Duodenal mucosa (tissue), 2 donors: ENCODE results near the gene ZBTB16.
A peak's percentile ranks its signal among the peaks of the same experiment; 100 is the strongest.

Source experiments
- H3K27ac ChIP-seq: one replicate; pipeline ENCODE4 v1.7.0; 2013; ENCODE audit warnings: low read depth, low read length
- H3K27me3 ChIP-seq, 2 donors: one replicate each; pipeline ENCODE4 v1.7.0; 2013; ENCODE audit warnings: low read length in 2 of 2, control low read depth in 1 of 2; ENCODE audit not compliant: insufficient read depth in 2 of 2, control insufficient read depth in 1 of 2
- H3K36me3 ChIP-seq, 2 donors: one replicate each; pipeline ENCODE4 v1.7.0; 2013; ENCODE audit warnings: low read length in 2 of 2, control low read depth in 1 of 2; ENCODE audit not compliant: insufficient read depth in 2 of 2, control insufficient read depth in 1 of 2
- H3K4me1 ChIP-seq, 2 donors: one replicate each; pipeline ENCODE4 v1.7.0; 2013; ENCODE audit warnings: low read length in 2 of 2, control low read depth in 1 of 2; ENCODE audit not compliant: insufficient read depth in 2 of 2, control insufficient read depth in 1 of 2
- H3K4me3 ChIP-seq, 2 donors: one replicate each; pipeline ENCODE4 v1.7.0; 2013; ENCODE audit warnings: low read length in 2 of 2, low read depth in 1 of 2
- H3K9ac ChIP-seq, 2 donors: one replicate each; pipeline ENCODE4 v1.7.0; 2013; ENCODE audit warnings: low read length in 2 of 2, low read depth in 1 of 2
- H3K9me3 ChIP-seq, 2 donors: one replicate each; pipeline ENCODE4 v1.7.0; 2013; ENCODE audit warnings: low read length in 2 of 2, control low read depth in 1 of 2; ENCODE audit not compliant: control insufficient read depth in 1 of 2

ZBTB16 gene

DNA sequence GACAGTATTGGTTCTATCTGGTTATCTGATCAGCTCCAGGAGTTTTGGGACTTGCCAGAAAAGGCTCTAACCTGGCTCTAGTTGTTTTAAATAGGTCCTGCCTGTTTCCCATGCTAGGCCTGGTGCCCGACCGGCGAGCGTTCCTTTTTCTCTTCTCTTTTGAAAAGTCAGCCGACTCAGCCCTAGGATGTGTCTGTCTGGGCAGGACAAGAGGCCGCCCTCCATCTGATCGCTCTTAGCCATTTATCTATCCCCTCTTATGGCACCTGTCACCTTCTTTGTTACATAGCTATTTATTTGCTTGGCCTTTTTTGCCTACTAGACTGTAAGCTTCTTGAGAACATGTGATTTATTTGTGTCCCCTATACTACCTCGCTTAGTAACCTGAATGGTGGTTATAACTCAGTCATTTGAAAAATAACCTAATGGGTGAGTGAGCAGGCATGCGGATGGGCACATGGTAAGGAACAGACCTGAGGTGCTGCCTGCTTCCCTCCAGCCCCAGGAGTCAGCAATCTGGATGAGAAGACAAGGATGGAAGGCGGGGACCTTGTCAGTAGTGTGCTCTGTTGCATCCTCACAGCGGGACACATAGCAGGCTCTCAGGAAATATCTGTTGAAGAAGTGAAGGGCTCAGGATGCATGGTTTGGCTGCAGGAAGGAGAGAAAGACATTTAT, 108.4 kb downstream of the ZBTB16 start:
- H3K4me3 ChIP-seq: no peak overlapping the region
- no peak overlapping the region for H3K27ac ChIP-seq
- H3K9me3 ChIP-seq: no peaks in the 10 kb centered on the region
- H3K4me1 ChIP-seq: peaks cover 73 to 80% of the 10 kb centered on the region in 2 donors
- H3K27me3 ChIP-seq: no peaks in the 10 kb centered on the region
- H3K9ac ChIP-seq: peak overlapping the region in 1 of 2 donors; percentile 16
- no peaks in the 10 kb centered on the region for H3K36me3 ChIP-seq

DNA sequence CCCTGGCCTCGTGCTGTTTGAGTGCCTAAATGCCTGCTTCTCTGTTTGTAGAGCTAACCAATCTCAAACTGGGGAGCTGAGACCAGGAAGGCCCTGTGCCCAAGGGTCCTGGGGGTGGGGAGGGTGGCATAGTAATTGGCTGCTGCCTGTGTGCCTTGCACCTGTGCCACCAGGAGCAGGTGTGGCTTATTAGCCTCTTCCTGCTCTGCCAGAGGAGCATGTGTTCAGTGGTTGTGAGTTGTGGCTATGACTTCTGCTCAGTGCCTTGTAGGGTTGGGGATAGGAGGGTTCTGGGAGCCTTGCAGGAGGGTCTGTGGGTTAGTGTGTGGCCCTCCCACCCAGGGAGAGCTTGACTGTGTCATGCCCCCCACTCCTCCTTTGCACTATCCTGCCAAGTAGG, 109.2 kb downstream of the ZBTB16 start:
- Histone ChIP-seq H3K9me3 (no peaks in the 10 kb centered on the region), H3K4me3 (peak overlapping the region in 1 of 2 donors; percentile 26), H3K36me3 (no peaks in the 10 kb centered on the region)

DNA sequence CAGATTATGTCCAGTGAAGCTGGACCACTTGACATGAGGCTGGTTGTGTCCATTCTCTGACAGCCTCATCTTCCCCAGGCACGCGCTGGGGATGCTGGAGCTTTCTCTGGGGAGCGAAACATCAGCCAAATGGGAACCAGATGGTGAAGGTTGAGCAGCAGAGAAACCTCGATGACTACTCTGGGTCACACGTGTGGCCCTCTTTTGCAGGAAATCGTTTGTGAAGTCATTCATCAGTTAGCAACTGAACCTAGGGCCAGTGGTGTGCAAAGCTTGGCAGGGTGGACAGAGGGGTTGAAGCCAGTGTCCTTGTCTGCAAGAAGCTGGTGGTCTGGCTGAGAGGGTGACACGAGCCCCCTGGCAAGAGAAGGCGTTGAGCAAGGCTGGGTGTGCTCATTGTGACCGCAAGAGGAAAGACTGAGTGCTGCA, 109.8 kb downstream of the ZBTB16 start:
- Histone ChIP-seq H3K27me3 (no peaks in the 10 kb centered on the region), H3K27ac (no peak overlapping the region), H3K36me3 (no peaks in the 10 kb centered on the region), H3K4me3 (peak overlapping the region in 1 of 2 donors; percentile 26), H3K4me1 (peaks cover 75 to 82% of the 10 kb centered on the region in 2 donors), H3K9ac (no peak overlapping the region), H3K9me3 (no peaks in the 10 kb centered on the region)

More for the DNA sequence above, 109.2 kb downstream of the ZBTB16 start:
- H3K27ac ChIP-seq: peak overlapping the region; percentile 36
- peak overlapping the region in 1 of 2 donors; percentile 16 for H3K9ac ChIP-seq
- no peaks in the 10 kb centered on the region for H3K27me3 ChIP-seq
- H3K4me1 ChIP-seq: peaks cover 75 to 82% of the 10 kb centered on the region in 2 donors

DNA sequence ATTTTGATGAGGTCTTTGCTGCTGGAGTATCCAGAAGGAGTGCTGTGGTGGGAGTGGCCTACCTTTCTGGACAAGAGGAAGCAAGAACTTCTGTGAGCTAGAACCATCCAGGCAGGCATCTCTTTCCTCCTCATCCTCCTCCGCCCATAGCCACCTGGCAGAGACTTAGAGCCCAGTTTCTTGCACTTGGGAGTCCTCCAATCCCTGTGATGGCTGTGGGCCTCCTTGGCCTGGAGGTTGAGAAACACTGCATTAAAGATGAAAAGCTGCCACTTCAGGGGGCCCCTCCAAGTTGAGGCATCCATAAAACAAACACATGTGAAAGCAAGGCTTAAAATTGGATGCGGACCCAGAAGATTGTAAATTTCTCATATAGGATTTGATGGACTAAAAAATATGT, 110.3 kb downstream of the ZBTB16 start:
- H3K4me3 ChIP-seq: no peak overlapping the region

DNA sequence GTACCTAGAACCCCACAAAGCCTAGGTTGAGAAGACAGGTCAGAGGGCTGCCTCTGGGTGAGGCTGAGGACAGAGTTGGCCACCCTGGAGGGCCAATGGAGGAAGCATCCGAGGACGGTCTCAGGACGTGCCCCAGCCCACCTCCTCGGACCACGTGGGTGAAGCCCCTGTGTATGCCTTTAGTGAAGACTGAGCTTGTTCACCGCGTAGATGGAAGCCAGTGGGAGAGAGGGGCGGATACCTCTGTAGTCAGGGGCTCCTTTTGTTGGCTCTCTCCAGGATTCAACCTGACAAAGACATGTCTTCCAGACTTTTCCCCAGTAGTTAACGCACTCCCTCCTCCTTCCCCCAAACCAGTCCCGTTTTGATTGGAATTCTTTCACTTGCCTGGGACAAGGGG, 110.7 kb downstream of the ZBTB16 start:
- H3K4me3 ChIP-seq: no peak overlapping the region
- no peak overlapping the region for H3K9ac ChIP-seq
- no peak overlapping the region for H3K27ac ChIP-seq
- H3K36me3 ChIP-seq: no peaks in the 10 kb centered on the region
- H3K27me3 ChIP-seq: no peaks in the 10 kb centered on the region
- H3K9me3 ChIP-seq: no peaks in the 10 kb centered on the region
- peaks cover 72 to 81% of the 10 kb centered on the region in 2 donors for H3K4me1 ChIP-seq

More for the DNA sequence above, 110.3 kb downstream of the ZBTB16 start:
- Histone ChIP-seq H3K4me1 (peaks cover 72 to 82% of the 10 kb centered on the region in 2 donors), H3K36me3 (no peaks in the 10 kb centered on the region), H3K27me3 (no peaks in the 10 kb centered on the region), H3K9me3 (no peaks in the 10 kb centered on the region), H3K9ac (no peak overlapping the region), H3K27ac (no peak overlapping the region)

DNA sequence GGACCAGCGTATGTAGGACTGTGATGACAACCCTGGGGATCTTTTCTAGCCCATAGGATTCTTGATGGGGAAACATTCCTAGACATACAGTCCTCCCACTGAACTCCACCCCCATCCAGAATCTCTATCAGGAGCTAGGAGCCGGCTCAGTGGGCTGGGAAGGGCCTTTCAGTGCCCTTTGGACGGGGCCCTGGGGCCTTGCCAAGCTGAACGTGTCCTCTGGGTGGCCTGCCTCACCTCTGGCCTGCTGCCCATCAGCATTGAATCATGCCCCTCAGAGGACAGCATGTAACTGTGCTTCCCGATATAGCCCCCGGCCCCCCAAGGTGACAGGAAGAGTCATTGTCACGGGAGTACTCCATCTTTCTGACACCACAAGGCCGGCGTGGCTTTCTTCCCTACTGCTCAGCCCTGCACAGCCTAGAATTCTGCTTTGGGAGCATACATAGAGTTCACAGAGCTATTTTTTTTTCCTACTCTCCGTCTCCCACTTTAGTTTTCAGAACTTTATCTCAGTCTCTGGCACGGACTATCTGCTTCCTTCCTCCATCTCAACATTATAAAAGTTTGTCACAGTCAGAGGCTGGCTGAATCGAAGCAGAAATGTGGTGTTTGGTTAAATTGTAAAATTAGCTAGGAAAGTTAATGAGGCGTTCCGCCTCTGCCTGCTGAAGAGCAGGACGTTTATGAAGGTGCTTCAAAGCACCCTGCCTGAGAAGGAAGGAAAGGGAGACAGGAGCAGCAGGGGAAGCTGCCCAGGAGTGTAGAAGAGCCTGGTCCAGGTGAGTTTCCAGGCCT, 111.9 kb downstream of the ZBTB16 start:
- H3K4me3 ChIP-seq: no peak overlapping the region

DNA sequence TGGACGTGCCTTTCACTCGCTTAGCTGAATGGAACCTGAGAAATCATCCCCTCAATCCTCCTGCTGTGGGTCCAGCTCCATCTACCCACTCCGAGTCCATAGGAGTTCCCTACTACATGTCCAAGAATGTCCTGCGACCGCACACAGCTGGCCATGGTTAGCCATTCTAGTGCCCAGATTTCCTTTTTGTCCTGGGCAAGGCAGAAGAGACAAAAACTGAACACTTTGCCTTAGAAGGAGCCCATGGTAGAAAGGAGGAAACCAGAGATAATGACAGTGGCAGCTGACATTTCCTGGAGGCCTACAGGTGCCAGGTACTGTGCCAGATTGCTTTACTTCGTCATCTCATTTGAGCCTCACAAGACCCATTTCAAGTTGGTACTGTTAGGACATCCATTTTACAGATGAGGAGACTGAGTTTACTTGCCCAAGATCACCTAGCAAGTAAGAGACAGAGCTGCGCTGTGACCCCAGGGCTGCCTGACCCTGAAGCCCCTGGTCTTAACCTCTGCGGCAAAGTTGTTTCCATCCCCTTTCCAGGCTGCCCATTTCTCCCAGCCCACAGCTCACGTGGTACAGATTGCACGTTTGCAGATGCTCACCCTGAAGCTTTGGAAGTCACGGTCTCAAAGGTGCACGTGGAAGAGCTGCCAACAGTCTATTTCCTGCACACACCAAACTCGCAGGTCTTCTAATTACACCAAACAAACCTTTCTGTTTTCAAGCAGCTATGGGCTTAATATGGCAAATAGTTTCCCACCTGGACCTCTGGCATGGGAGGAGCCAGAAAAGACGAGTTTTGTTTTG, 112.7 kb downstream of the ZBTB16 start:
- peak overlapping the region in 1 of 2 donors; percentile 39 for H3K9ac ChIP-seq

More for the DNA sequence above, 111.9 kb downstream of the ZBTB16 start:
- Histone ChIP-seq H3K9ac (peak overlapping the region in 1 of 2 donors; percentile 39), H3K4me1 (peaks cover 79 to 91% of the 10 kb centered on the region in 2 donors), H3K27me3 (no peaks in the 10 kb centered on the region), H3K36me3 (no peaks in the 10 kb centered on the region), H3K27ac (peak overlapping the region; percentile 32), H3K9me3 (no peaks in the 10 kb centered on the region)

DNA sequence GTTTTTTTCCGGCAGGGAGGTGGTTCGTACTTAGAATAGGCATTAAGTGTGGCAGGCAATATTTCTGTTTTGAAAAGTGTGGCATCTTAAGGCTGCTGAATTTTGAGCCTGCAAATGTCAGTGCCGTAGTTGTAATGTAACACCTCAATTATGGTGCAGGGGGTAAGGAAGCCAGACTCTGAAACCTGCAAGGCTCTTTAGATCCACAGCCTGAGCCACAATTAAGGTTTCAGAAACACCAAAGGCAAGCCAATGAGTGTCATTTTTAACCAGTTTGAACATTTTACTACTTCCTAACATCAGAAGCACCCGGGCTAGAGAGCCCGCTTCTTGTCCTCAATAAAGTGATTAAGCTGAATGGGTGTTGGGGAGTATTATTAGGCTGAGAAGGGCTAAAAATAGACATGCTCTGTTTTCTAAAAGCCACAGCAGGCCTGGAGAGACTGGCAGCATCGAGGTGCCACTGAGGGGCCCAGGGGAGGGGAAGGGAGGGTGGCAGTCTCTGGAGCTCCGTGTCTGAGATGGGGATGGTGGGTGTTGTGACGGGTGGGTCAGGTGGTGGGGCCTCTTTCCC, 113.4 kb downstream of the ZBTB16 start:
- H3K4me3 ChIP-seq: peak overlapping the region in 1 of 2 donors; percentile 9

More for the DNA sequence above, 112.7 kb downstream of the ZBTB16 start:
- Histone ChIP-seq H3K9me3 (no peaks in the 10 kb centered on the region), H3K27me3 (no peaks in the 10 kb centered on the region), H3K27ac (peak overlapping the region; percentile 2), H3K4me1 (peaks cover 82 to 94% of the 10 kb centered on the region in 2 donors), H3K36me3 (no peaks in the 10 kb centered on the region), H3K4me3 (no peak overlapping the region)

DNA sequence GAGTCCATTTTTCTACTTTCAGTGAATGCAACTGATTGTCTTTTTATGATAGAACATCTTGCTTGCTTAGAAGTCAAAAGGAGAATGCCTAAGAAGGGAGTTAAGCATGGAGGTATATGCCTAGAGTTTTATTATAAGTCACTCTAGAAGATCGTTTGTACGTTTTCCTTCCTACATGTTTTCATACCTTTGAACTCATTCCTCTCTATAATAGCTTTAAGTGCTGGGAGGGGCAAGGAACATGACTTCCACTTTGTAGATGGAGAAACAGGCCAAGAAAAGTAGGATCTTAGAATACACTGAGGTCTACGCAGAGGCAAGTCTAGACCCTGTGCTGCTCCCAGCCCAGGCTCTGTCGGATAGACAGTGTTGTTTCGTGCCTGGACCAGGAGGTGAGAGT, 114.3 kb downstream of the ZBTB16 start:
- H3K27ac ChIP-seq: no peak overlapping the region
- H3K4me3 ChIP-seq: peak overlapping the region in 1 of 2 donors; percentile 17
- no peaks in the 10 kb centered on the region for H3K27me3 ChIP-seq
- H3K4me1 ChIP-seq: peaks cover 74 to 86% of the 10 kb centered on the region in 2 donors
- no peaks in the 10 kb centered on the region for H3K36me3 ChIP-seq
- H3K9me3 ChIP-seq: no peaks in the 10 kb centered on the region
- H3K9ac ChIP-seq: no peak overlapping the region

More for the DNA sequence above, 113.4 kb downstream of the ZBTB16 start:
- no peaks in the 10 kb centered on the region for H3K27me3 ChIP-seq
- no peaks in the 10 kb centered on the region for H3K9me3 ChIP-seq
- H3K36me3 ChIP-seq: no peaks in the 10 kb centered on the region
- peaks cover 75 to 87% of the 10 kb centered on the region in 2 donors for H3K4me1 ChIP-seq
- peak overlapping the region in 1 of 2 donors; percentile 9 for H3K9ac ChIP-seq
- peak overlapping the region; percentile 13 for H3K27ac ChIP-seq
